Measurements from ENCODE around the gene FBN2.
"Not testable (repeated sequence)": the region's sequence is repeated elsewhere in the genome, so short reads cannot be mapped to it uniquely, and the experiment has no call there.

Gene FBN2

GRCh38 chr5:128426090-128426534 is 111.9 kb downstream of the FBN2 start:
- no peak for DNase-seq (ENCODE audit: low read depth in 2 of 2)

DNA sequence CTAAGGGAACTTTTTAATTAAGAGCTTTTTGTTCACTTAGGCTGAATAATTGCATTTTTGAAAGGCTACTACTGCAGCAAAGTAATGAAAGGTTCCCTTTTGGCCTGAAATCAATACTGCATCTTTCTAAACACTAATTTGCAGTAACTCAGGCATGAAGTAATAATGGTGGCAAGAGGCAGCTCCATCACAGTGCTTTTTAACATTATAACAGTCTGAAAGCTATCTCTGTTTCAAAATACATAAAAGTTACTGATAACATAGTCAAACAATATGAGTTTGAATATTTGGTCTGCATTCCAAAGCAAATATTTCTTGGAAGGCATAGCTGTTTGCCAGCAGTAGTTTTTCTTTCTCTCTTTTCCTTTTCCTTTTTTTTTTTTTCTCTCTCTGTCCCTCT is 113.4 kb downstream of the FBN2 start:
- DNase-seq (ENCODE audit: low read depth in 2 of 2): no peak

DNA sequence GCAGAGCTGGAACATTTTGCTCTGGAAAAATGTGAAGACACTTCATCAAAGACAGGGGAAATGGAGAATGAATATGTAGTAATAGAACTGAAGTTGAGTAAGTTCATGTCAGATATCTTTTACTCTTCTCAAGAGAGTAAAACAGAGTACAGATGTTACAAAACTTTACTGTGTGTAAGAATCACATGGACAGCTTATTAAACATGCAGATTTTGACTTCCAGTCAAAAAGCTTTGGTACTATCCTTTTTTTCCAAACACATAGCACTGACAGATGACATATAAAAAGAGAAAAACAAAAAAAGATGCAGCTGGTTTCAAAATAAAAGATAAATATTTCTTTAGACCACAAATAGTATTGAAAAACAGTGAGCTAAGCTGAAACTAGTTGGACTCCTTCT is 115.4 kb downstream of the FBN2 start:
- no peak for DNase-seq (ENCODE audit: low read depth in 2 of 2)

GRCh38 chr5:128414469-128414868 is 123.6 kb downstream of the FBN2 start:
- no peak for DNase-seq (ENCODE audit: low read depth in 2 of 2)

DNA sequence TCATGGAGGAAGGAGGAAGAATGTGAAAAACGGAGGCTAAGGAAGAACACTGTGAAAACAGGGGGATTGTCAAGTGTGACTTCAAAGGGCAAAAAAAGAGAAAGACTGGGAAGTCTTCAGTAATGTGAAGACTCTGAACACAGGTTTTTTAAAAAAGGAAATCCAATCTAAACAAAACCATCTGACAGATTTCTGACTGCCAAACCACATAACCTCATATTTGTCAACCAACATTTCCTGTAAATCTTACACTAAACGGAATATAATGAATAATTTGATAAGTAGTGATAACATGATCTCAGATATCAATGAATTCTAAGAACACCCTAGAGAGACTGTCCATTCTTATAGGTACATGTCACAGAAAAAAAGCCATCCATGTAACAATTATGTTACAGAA is 124.7 kb downstream of the FBN2 start:
- DNase-seq (ENCODE audit: low read depth in 2 of 2): no peak

- no peak for DNase-seq (ENCODE audit: low read depth in 2 of 2)
These were observed 125.7 kb downstream of the FBN2 start for GRCh38 chr5:128412145-128412930.

DNA sequence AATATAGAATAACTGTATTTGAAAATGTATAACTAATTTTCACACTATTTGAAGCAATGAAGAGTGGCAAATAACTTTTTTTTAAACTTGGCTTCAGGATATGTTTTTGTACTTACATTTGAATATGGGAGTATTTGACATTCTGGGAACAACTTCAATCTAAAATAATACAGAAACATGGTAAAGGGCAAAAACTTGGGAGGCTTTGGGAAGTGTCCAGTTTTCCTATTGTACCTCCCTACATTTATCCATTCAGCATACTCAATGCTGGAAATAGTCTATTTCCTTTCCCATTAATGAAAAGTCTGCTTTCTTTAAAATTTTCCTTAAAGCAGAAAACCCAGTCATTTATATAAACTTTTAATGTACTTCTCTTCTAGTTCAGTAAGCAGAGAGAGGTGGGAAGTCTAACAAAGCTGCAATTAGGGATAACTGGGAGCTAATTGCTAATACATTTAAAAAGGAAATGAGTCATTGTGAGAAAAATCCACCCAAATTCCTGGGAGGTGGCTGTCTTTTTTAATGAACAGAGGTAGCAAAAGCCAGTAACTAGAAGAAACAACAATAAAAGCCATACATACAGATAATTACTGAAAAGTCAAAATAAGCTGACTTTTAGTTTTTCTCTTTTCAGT is 128.8 kb downstream of the FBN2 start:
- no peak for DNase-seq (ENCODE audit: low read depth in 2 of 2)

- DNase-seq (ENCODE audit: low read depth in 2 of 2): no peak
These were observed 129.4 kb downstream of the FBN2 start for GRCh38 chr5:128408622-128409021.

- DNase-seq (ENCODE audit: low read depth in 2 of 2): no peak
These were observed 130.1 kb downstream of the FBN2 start for GRCh38 chr5:128407944-128408343.

DNA sequence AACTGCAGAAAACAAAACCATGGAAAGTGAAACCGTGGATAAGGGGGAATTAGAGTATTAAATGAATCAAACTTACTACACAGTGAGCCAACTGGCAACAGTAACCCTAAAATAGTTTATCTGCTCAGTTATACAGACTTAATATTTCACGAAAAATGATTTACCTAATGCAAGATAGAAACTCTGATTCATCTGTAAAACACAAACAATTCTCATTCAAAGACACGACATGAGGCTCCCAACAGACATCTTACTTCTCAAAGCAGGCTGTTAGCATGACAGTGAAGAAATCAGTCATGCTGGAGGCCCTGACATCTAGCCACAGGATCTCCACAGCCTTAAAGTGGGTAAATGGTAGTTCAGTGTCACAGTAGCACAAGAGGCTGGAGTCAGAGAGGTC is 131.2 kb downstream of the FBN2 start:
- DNase-seq (ENCODE audit: low read depth in 2 of 2): no peak

GRCh38 chr5:128405159-128405558 is 132.9 kb downstream of the FBN2 start:
- no peak for DNase-seq (ENCODE audit: low read depth in 2 of 2)

- DNase-seq (ENCODE audit: low read depth in 2 of 2): no peak
These were observed 134.7 kb downstream of the FBN2 start for GRCh38 chr5:128403333-128403732.

GRCh38 chr5:128402506-128402905 is 135.5 kb downstream of the FBN2 start:
- DNase-seq (ENCODE audit: low read depth in 2 of 2): no peak

- DNase-seq (ENCODE audit: low read depth in 2 of 2): not testable (repeated sequence)
These were observed 137.3 kb downstream of the FBN2 start for GRCh38 chr5:128400766-128401165.

- DNase-seq (ENCODE audit: low read depth in 2 of 2): no peak
These were observed 138.9 kb downstream of the FBN2 start for GRCh38 chr5:128399111-128399510.

DNA sequence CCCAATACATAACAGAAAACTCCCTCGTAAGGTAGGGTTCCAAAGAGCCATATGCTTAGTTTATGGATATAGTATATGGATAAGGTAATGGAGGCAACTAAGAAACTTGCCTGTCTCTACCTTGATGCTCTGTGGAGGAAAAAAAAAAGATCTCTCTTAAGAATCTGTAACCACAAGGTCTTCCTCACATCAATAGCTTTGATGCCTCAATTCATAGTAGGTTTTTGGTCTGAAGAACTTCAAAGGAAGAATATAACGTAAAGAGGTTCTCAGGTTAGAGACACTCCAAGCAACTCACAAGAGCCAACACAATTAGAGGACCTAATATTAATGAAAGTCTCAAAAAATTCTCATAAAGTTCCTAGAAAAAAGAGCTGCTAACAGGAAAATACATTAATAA is 140.2 kb downstream of the FBN2 start:
- DNase-seq (ENCODE audit: low read depth in 2 of 2): no peak

DNA sequence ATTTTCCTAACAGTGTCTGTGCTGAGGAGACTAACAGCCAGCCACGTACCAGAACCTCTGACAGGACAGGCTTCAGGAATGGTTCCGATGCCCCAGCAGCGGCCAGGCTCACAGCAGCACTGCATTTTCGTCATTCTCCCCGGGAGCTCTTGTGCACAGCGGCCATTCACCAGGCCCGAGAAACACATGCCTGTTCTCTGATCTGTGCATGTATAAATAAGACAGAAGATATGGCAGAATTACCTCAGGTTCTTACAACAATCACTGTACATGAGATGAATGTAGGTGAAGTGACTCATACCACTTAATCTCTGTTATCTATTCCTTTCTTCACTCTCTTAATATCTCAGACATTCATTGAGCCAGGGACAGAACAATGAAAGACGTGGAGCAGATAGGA is 143.0 kb downstream of the FBN2 start:
- DNase-seq (ENCODE audit: low read depth in 2 of 2): no peak

DNA sequence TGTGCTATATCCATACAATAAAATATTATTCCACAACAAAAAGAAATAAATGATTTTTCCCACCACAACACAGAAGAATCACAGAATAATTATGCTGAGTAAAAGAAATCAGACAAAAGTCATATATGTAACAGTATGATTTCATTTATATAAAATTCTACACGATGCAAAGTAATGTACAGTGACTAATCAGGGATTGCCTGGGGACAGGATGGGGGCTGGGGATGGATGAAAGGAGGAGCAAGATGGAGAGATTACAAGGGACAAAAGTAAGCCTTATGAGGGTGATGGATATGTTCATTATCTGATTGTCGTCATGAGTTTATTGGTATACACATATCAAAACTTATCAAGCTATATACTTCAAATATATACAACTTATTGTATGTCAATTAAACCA is 154.0 kb downstream of the FBN2 start:
- DNase-seq (ENCODE audit: low read depth in 2 of 2): no peak

DNA sequence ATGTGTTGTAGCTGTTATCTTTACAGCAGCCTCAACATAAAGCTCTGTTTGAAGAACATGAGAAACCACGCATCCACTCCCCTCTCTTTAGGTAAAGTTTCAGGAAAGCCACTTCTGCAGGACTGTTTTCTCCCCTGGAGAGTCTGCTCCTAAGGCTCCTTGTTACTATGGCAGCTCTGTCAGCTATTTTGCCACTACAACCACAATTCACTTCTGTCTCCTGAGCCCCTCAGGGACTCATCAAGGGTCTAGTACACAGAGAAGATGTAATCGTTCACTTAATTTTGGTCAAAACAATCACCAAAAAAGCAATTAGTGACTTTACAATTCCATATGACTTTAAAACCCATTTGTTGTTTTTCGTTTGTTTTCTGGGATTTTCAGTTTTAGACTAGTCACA is 157.7 kb downstream of the FBN2 start:
- DNase-seq (ENCODE audit: low read depth in 2 of 2): no peak

DNA sequence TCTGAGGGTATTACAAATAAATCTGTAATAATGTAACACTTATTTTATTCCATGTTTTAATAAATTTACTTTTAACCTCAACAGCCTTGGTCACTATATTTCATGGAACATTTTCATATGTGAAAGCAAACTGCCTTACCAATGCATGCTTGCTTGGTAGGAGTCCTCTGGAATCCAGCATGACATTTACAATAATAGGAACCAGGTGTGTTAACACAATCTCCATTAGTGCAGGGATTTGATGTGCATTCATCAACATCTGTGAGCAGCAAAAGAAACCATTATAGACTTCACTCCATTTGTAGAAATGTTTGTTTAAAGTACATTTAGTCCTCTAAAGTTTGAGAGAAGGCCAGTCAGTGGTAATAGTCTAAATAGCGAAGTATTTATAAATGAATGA is 159.4 kb downstream of the FBN2 start:
- DNase-seq (ENCODE audit: low read depth in 2 of 2): no peak

DNA sequence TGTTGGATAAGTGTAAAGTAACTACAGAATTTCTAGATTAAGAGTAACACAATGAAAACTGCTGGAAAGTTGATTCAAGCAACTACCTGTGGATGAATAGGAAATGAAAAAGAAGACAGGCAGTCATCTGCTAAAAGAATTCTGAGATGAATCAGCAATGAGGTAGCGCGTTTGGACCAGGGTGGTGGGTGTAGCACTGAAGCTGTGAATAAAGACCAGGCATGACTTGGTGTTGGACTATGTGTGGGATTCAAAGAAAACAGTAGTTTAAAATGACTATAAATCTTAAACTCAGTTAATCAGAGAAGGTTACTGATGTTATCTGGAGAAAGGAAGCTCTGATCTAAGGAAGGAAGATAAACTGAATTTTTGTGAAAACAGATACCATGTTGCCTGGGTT is 159.8 kb downstream of the FBN2 start:
- DNase-seq (ENCODE audit: low read depth in 2 of 2): no peak

- DNase-seq (ENCODE audit: low read depth in 2 of 2): no peak
These were observed 161.5 kb downstream of the FBN2 start for GRCh38 chr5:128376577-128376976.

- DNase-seq (ENCODE audit: low read depth in 2 of 2): no peak
These were observed 171.9 kb downstream of the FBN2 start for GRCh38 chr5:128366147-128366546.

- DNase-seq (ENCODE audit: low read depth in 2 of 2): no peak
These were observed 175.7 kb downstream of the FBN2 start for GRCh38 chr5:128362370-128362769.
